Activated CD8-positive, alpha-beta memory T cell treated with anti-CD3 and anti-CD28 coated beads for 36 hours (primary cell): ENCODE measurements around the gene EHF. TPM values are rescaled to one million over a fixed set of nuclear protein-coding genes. Genes with fewer than 3 reads are reported as not detected.

Source experiments
- CTCF ChIA-PET: fragments of 350-600 bp; sonication (Branson Sonifier 250); formaldehyde crosslinking; loops from one replicate; lab custom pipeline; 2021; ENCODE audit warnings: antibody characterized with exemption; lab: Charles Lee
- POLR2A ChIA-PET: fragments of 350-600 bp; sonication (Branson Sonifier 250); formaldehyde crosslinking; loops from one replicate; lab custom pipeline; 2021; ENCODE audit warnings: antibody characterized with exemption; lab: Charles Lee
- total RNA-seq, 2 experiments: library from RNA; stranded (reverse); gene quantifications; one replicate each; pipeline ENCODE4 v1.2.3, GENCODE V29; 2021

EHF gene
- total RNA-seq, 2 experiments from 2014 or later: not detected

DNA sequence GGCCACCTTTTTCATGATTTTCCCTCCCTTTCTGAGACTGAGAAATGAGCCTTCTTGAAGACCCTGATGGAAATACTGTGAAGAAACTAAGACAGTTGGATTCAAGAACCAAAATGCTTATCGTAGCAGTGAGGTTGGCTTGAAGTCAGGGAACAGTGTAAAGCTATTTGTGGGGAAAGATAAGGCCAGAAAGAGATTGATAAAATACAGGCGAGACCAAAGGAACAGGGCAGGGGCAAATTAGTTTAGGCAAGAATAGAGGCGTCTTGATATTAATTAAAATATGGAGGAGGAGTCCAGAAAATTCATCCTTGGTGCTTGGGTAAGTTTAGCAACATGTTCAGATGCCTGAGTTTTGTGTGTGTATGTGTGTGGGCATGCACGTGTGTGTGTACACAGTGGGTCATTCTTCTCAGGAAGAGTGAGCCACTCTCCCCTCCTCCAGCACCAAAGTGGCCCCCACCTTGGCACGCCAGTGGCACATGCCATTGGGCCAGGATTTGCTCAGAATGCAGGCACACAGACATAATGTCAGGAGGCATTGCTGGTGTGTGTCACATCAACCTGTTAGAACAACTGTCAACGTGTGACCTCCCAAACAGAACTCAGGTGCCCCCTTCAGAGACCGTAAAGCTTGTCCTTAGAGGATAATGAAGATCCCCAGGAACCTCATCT is 3.9 kb upstream of the EHF start:
- POLR2A ChIA-PET: no interaction called here
- CTCF ChIA-PET: no interaction called here

DNA sequence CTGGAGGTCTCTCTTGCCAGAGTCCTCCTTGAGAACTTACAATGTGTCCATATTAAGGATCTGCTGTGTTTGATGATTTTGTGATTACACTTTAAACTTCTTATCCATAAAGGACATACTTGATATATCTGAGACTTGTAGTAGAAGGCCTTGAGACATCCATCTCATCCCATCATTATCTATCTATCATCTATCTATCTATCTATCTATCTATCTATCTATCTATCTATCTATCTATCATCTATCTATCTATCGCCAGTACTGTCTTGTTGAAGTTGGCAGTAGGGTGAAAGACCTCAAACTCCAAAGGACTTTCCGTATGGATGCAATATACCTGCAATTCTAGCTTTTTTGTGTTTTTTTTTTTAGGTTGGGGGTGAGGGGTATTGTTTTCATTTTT is 2.5 kb upstream of the EHF start:
- ChIA-PET CTCF (no interaction called here), POLR2A (no interaction called here)

GRCh38 chr11:34619062-34619516 is 1.8 kb upstream of the EHF start:
- ChIA-PET CTCF (no interaction called here), POLR2A (no interaction called here)

DNA sequence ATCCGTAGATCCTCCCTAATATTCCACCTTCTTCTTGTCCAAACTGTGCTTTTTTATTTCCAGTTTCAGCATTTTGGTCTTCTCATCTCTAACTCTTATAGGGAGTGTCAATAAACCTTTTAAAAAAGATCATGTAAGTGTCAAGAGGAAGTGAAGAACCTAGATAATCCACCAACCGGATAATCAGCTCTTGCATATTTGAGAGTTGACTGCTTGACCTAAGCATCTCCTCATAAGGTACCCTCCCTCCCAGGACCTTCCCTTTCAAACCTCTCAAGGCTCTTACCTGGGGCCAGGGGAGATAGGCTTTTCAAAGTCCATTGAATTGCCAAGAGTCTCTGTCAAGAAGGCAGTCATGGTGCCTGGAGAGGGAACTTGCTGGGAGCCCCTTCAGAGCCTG is 691 bp upstream of the EHF start:
- POLR2A ChIA-PET: no interaction called here
- CTCF ChIA-PET: interaction anchor here (0.6 kb wide), 1 partner anchor 287 kb away, joined by 3 read pairs; no protein-coding TSS in a partner anchor

DNA sequence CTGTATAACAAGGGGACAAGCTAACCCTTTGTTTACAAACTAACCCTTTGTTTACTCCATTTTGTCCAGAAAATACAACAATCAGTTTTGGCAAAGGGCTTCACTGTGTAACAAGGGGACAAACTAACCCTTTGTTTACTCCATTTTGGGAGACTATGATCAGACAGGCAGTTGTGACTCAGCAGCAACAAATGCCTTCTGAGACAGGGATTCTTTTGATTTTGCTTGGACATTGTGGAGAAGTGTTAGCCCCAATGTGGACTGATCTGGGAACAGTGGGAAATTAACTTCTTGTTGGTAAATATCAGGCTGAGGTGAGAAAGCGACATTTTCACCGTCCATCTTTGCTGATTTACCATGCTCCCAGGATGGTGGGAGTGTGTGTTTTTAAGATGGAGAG is 983 bp downstream of the EHF start:
- ChIA-PET CTCF (no interaction called here), POLR2A (no interaction called here)

- ChIA-PET CTCF (interaction anchor here (2.1 kb wide), 1 partner anchor 38 kb away, joined by 5 read pairs; no protein-coding TSS in a partner anchor), POLR2A (no interaction called here)
Observed at GRCh38 chr11:34623463-34623862, 2.6 kb downstream of the EHF start.

GRCh38 chr11:34624069-34624468 is 3.2 kb downstream of the EHF start:
- ChIA-PET POLR2A (no interaction called here), CTCF (interaction anchor here (2.1 kb wide), 1 partner anchor 38 kb away, joined by 5 read pairs; no protein-coding TSS in a partner anchor)

DNA sequence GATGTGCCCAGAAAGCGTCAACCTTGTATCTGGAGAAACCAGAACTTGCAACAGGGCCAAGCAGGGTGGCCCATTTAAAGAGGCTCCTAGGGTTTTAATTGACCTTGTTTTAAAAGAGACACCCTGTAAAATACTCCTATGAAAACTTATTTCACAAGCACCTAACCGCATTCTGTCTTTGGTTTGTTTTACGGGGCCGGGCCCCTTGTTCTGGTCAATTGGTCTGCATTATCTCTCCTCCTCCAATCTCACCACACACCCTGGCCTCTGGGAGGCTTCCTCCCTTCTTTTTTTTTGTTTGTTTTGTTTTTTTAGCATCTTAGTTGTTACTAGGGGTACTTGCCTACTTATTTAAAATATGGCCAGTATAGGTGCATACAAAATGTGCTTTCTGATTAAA is 4.7 kb downstream of the EHF start:
- ChIA-PET POLR2A (no interaction called here), CTCF (no interaction called here)

GRCh38 chr11:34626393-34626792 is 5.5 kb downstream of the EHF start:
- POLR2A ChIA-PET: no interaction called here
- CTCF ChIA-PET: no interaction called here

DNA sequence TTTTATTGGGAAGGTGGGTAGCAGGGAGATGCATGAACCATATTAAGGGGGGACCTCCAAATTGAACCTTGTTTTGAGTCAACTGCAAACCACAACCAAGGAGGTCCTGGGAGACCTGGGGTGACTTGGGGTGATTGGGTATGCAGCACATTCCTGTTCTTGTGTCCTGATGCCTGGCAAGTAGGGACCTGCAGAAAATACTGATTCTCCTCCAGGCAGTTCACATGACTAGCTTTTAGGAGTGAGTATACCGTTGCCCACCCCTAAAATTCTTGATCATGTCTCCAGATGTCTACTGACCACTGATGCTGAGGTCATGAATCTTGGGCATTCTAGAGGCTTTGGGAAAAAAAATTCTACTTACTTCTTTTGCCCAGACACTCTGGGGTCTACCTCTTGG is 6.3 kb downstream of the EHF start:
- POLR2A ChIA-PET: no interaction called here
- CTCF ChIA-PET: no interaction called here

DNA sequence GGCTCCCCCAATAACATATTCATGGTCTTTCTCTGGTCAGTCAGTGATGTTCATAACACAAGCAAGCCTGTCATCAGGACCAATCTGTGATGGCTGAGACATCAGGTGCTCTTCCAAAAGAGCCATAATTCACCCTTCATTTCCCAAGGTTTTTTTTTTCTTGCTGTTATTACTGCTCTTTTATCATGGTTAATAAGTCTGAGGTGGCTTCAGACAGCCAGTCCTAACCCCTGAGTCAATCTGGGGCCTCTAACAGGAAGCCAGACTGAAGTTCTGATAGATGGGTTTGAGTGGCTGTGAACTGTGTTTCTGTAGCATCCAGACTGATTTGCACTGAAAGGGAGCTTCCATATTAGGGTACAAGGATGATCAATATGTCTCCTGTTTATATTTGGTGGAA is 8.8 kb downstream of the EHF start:
- ChIA-PET CTCF (interaction anchor here (0.6 kb wide), 1 partner anchor 422 kb away, joined by 3 read pairs; no protein-coding TSS in a partner anchor), POLR2A (no interaction called here)

- CTCF ChIA-PET: no interaction called here
- POLR2A ChIA-PET: no interaction called here
Observed at GRCh38 chr11:34630544-34630943, 9.7 kb downstream of the EHF start.

- CTCF ChIA-PET: no interaction called here
- POLR2A ChIA-PET: no interaction called here
Observed at GRCh38 chr11:34631297-34631696, 10.4 kb downstream of the EHF start.

DNA sequence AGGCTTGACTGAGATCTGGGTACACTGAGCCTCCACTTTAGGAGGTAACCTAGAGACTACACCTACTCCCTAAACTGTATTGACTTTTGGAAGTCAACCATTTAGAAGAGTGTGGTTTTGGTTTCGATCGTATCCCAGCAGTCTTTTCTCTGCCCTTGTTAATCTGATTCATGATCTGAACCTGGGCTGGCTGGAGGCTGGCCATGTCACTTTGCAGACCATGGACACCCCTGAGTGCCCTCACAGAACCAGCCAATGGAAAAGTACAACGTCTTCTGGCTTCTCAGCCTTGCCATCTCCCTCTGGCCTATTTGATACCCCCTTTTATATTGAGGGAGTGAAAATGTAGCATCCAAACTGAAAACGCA is 10.8 kb downstream of the EHF start:
- ChIA-PET CTCF (no interaction called here), POLR2A (no interaction called here)

DNA sequence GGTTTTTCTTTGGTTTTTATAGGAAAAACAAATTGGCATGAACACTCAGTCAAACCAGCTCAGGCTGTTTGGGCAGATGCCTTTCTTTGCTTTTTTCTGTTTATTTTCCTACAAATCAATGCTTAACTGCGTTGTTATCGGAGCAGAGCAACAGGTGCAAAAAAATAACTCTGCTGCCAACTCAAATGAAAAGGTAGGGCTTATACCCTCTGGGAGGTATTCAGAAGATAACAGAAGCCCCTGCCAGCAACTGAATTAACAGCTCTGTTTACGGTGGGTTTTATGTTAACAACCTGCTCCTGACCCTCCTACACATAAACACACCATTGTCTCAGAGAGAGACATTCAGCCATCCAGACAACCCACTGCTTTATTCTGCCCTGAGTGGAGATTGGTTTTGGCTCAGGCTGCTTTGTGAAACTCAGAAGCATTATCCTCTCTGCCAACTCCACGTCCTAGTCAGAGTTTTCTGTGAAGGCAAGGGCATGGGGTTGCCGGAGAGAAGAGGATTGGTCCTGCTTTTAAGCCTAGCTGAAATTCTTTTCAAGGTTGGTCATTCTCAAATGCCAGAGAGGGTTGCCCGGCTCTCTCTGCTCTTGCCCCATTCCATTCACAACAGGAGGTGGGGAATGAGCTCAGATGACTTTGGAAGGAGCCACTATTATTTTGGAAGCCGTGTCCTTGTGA is 11.4 kb downstream of the EHF start:
- ChIA-PET POLR2A (no interaction called here), CTCF (no interaction called here)

GRCh38 chr11:34633640-34633989 is 12.7 kb downstream of the EHF start:
- POLR2A ChIA-PET: no interaction called here
- CTCF ChIA-PET: no interaction called here

DNA sequence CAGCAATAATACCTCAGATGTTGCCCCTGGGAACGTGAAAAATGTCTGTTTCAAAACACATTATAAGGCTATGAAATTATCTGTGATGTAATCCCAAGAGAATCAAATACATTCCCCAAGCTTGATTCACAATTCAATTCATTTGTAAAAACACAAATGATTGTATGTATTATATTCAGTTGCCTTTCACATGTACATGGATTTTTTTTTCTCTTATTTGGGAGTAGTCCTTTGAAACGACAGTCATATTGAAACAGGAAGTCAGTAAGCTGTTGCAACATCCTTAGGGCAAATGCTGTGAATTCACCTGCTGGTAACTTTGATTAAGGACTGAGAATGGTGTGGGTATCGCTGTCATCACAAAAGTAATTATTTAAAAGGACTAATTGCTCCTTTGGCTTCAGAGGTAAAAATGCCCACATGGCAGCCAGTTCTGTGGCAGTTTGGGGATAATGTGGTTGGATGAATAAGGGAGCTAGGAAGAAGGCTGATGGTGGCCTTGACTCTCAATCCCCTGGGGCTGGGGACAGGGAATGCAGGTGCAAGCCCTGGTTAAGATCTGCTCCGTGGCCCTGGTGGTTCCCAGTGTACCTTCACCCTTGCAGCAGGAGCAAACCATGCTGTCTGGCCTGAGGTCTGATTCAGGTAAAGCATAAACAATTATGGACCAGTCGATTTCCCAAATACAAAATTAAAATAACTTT is 13.2 kb downstream of the EHF start:
- ChIA-PET POLR2A (no interaction called here), CTCF (no interaction called here)

- POLR2A ChIA-PET: no interaction called here
- CTCF ChIA-PET: no interaction called here
Observed at GRCh38 chr11:34634694-34635062, 13.8 kb downstream of the EHF start.

DNA sequence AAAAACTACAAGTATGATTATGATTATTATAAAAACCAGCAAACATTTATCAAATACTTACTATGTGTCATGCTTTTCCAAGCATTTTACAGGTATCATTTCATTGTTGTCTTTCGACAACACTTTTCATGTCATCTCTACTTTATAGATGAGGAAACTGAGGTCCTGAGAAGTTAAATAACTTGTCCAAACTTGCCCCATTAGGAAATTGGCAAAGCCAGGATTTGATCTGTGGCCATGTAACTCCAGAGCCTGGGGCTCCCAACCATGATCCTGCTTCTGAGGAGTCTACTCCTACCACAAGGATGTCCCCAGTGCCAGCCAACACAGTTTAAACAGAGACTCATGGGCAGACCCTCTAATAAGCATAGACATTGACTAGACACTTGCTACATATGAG is 15.2 kb downstream of the EHF start:
- CTCF ChIA-PET: interaction anchor here (0.6 kb wide), 1 partner anchor 337 kb away, joined by 3 read pairs; no protein-coding TSS in a partner anchor
- POLR2A ChIA-PET: no interaction called here

GRCh38 chr11:34637303-34637702 is 16.4 kb downstream of the EHF start:
- ChIA-PET POLR2A (no interaction called here), CTCF (no interaction called here)

- ChIA-PET POLR2A (no interaction called here), CTCF (no interaction called here)
Observed at GRCh38 chr11:34638897-34639296, 18.0 kb downstream of the EHF start.
